HG03442 (cell line): ENCODE measurements around the gene GPRIN2.
"Not testable (repeated sequence)": the region's sequence is repeated elsewhere in the genome, so short reads cannot be mapped to it uniquely, and the experiment has no call there.

ENCODE experiments used
- ATAC-seq: cut with Tn5 transposase; IDR thresholded peaks from one replicate; pipeline ENCODE4 v1.9.1; 2021; ENCODE audit warnings: mild to moderate bottlenecking, moderate library complexity; ENCODE audit not compliant: unreplicated experiment

The GPRIN2 gene

DNA sequence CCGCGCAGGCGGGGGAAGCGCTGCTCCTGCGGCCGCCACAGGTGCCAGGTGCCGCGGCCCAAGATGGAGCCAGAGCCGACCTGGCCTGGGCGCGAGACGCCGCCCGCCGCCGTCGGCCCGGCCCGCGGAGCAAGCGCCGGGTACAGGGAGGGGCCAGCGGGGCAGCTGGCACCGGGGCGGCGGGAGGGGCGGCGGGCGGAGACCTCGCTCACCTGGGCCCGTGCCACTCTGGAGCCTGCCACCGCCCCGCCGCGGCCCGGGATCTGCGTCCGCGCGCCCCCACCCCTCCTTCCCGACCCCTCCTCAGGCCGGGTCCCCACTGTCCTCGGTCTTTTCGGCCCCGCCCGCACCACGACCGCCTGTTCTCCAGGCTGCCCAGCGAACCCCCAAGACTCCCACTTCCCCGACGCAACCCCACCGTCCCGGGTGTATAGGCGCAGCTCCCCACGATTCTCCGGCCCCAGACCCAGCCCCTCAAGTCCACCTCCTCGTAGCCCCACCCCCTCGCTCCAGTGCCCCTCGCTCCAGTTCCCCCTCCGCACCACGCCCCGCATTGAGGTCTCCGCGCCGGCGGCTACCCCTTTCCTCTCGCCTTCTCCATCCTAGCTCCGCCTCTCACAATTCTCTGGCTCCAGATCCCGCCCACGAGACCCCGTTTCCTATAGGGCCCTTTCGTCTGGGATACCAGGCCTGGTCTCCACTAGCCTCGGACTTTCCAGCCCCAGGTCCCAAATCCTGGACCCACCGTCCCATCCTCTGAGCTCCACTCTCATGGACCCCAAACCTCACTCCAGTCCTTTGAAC, at the start of gene GPRIN2:
TSS of gene GPRIN2 (minus strand) at position 144 of the 804 bp plus-strand sequence. CDS start 5,922 bp downstream, outside the sequence.
- no peak for ATAC-seq

DNA sequence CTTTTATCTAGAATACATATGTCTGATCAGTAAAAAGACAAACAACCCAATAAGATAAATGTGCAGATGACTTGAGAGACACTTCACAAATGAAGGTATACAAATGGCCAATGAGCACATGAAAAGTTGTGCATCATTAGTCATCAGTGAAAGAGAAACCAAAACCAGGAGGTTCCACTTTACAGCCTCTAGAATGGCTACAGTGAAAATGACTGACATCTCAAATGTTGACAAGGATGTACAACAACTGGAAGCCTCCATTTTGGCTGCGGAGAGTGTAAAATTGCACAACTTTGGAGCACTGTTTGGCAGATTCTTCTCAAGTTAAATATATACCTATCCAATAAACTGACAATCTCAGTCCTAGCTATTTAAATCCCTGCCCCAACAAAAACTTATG, 44.1 kb upstream of the GPRIN2 start:
- peak; percentile 50 for ATAC-seq

DNA sequence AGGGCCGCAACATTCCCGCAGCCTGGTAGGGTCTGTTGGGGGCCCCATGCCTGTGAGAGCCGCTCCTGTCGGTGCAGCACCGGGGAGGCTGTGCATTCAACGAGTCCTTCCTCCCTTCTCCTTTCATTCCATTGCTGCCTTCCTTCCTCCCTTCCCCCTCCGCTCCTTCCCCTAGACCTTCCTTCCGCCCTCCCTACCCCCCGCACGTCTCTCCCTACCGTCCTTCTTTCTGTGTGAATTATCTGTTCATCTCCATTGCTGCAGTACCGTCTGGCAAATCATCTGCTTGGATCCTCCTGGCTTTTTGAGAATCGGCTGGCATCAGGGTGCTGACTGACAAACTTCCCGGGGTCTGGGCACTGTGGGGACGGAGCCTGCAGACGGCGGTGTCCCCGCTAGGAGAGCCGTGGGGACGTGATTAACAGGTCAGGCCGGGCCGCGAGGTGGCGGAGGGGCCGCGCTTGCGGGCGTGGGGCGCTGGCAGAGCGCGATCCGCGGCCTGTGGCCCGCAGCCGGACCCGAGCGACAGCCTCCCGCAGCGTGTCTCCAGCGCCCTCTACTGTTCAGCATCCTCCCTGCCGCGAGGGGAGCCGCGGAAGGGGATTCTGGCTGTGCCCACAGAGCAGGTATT, 41.3 kb upstream of the GPRIN2 start:
- ATAC-seq, result peak; percentile 87

DNA sequence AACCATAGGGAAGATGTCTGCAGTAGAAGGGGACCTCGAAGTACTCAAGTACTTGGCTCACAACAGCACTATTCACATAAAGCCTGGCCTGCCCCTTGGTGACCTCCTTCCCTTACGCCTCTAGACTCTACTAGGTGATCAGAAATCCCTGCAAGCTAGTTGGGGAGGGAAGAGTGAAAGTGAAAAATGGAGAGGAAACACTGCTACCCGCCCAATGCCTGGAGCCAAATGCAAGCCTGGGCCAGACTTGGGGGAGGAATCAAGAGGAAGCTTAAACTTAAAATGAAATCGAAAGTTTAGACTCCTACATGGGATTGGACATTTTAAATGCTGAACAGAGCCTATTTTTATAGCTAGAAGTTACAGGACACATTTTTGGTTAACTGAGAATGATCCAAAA, 40.1 kb upstream of the GPRIN2 start:
- not testable (repeated sequence) for ATAC-seq

DNA sequence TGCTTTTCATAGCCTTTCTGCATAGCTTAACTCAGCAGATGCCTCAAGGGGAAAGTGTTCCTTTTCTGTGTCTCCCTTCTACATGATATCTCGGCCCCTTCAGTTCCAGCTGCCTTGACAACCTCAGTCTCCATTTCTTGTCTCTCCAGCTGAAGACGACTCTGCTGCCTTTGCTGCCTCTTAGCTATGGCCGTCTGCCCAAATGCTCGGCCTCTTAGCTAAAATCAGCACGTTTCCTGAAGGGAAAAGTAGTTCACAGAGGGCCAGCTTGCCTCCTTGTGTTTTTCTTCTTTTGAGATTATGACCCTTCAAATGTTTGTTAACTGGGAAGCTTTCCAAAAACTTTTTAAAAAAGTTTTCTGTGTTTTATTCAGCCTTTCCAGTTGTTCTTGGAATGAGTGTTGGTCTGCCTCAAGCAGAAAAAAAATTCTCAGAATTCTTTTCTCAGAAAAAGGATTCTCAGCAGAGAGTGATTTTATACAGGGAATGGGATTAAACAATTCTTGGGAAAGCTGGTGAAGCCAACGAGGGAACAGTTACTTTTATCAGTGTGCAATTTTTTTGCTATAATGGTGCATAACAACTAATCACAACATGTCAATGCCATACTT, 38.1 kb upstream of the GPRIN2 start:
- not testable (repeated sequence) for ATAC-seq

DNA sequence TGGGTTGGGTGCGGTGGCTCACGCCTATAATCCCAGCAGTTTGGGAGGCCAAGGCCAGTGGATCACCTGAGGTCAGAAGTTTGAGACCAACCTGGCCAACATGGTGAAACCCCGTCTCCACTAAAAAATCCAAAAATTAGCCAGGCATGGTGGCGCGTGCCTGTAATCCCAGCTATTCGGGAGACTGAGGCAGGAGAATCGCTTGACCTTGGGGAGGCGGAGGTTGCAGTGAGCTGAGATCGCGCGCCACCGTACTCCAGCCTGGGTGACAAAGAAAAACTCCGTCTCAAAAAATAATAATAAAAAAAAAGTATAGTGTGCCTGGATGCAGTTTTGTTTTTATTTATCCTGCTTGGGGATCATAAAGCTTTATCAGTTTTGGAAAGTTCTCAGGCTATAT, 36.8 kb upstream of the GPRIN2 start:
- not testable (repeated sequence) for ATAC-seq

DNA sequence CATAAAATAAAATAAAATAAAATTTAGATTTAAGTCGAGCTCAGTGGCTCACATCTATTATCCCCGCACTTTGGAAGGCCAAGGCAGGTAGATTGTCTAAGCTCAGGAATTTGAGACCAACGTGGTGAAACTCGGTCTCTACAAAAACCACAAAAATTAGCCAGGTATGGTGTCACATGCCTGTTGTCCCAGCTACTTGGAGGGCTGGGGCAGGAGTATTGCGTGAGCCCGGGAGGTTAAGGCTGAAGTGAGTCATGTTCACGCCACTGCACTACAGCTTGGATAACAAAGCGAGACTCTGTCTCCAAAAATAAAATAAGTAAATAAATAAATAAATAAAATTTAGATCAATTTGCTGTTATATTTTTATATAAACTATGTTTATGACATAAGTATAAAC, 34.6 kb upstream of the GPRIN2 start:
- ATAC-seq, result not testable (repeated sequence)

DNA sequence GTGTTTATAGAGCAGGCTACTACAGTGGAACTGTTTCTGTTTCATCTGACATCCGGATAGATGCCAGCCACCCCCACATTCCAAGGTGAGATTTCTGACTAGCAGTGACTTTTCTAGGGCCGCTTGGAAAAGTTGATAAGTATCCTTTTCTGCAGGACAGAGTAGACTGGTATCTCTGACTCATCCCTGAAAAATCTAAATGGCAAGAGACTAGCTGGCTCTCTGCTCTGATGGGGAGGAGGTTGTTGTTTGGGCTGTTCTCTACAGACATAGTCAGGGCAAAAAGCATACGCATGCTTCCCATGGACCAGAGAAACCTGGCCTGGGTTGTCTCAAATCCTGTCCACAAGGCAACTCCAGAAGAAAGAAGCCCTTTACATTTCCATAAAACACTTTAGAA, 33.1 kb upstream of the GPRIN2 start:
- not testable (repeated sequence) for ATAC-seq

DNA sequence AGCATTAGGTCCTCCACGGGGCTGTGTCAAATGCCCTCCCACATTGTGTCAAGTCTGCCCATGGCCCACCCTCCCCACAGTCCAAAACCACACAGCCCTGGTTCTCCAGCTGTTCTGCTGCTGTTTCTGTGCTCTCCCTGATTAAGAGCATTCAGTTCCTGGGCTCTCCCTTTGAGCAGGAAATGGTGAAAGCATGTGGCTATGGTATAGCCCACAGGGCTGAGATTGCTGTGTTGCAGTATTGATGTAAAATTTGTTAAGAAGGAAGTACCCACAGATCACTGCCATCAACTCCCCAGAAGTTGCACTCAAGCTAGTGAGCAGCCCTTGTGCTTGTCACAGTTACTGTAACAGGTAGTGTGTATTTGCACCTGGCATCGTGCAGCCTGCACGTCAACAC, 31.8 kb upstream of the GPRIN2 start:
- ATAC-seq, result not testable (repeated sequence)

DNA sequence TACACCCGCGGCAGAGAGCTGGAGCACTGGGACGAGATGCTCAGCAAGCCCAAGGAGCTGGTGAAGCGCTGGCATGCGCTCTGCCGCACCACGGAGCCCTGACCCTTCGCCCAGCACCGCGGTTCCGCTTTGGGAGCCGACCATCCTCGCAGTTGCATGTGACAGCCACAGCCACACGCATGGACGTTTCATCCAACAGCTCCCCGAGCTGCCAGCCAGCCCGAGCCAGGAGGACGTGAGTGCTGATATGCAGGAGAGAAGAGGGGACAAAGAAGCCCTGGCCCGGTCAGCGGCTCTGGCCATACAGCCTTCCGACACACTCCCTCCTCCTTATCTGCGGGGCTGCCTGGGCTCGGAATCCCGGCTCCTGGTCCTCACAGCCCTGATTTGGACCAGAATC, 31.1 kb upstream of the GPRIN2 start:
- not testable (repeated sequence) for ATAC-seq

DNA sequence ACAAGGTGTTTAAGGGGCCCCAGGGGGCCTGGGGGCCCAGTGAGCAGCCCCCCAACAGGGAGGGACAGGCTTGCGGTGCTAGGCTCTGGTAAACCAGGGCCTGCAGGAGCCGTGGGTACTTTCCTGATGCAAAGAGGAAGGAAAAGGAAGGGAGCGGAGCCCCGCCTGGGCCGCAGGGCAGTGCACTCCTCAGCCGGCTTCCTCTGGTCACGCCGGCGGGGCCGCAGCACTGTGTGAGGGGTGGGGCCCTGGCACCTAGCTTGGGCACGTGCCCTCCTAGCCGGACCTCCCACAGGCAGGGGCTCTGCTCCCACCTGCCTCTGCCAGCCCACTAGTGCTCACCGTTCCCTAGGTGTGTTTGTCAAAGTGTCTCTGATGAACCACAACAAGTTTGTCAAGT, 28.8 kb upstream of the GPRIN2 start:
- not testable (repeated sequence) for ATAC-seq

DNA sequence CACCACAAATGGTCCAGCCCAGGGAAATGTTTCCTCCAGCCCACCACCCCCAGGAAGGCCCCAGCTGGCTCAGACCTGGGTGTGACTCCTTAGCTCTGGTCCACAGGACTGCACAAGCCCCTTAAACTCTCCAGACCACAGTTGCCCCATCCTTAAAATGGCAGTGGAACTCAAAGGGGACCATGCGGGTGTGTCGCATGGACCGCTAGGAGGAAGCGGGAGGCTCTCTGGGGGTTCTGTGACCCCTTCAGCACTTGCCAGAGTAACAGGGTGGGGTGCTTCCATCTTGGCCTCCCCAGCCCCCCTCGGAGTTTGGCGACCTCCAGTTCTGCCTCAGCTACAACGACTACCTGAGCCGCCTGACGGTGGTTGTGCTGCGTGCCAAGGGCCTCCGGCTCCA, 27.7 kb upstream of the GPRIN2 start:
- ATAC-seq, result not testable (repeated sequence)

DNA sequence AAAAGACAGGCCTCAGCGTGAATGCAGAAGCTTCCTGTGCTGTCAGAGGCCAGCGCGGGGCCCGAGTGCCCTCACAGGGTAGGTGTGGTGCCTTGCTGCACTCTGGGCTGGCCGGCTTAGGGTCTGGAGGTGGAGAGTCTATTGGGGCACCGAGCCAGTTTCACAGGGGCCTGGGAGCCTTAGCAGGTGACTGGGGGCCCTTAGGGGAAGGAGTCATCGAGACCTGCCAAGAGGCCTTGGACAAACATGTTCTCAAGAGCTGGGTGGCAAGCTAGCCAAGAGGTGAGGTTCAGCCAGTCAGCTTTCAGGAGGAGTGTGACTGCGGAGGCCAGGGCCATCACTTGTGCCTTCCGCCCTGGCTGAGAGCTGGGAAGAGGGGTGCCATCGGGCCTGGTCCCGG, 26.1 kb upstream of the GPRIN2 start:
- not testable (repeated sequence) for ATAC-seq

DNA sequence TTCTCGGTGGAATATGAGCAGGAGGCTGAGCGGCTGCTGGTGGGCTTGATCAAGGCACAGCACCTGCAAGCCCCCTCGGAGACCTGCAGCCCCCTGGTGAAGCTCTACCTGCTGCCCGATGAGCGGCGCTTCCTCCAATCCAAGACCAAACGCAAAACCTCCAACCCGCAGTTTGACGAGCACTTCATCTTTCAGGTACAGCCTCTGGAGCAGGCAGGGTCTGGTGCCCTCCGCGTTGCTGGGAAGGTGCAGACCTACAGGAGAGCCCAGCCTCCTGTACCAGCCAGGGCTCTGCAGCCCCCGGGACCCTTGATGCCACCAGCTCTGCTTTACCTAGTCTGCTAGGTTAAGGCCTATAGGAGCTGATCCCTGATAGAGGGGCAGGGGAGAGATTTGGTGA, 25.5 kb upstream of the GPRIN2 start:
- not testable (repeated sequence) for ATAC-seq

DNA sequence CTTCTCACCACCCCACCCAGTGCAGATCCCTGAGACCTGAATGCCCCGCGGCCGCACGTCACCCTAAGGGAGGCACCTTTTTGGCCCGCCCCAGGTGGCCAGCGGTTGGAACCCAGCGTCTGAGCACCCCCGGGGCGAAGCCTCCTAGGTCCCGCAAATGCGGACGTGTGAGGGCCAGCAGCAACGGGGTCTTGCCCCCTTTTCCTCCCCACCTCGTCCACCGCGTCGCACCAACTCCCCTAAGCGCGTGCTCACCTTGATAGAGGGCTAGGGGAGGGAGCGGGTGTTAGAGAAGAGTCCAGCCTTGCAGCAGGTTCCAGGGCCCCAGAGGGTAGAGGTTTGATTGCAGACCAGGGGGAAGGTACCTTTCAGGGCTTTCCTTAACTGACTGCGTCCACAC, 22.9 kb upstream of the GPRIN2 start:
- ATAC-seq, result not testable (repeated sequence)

DNA sequence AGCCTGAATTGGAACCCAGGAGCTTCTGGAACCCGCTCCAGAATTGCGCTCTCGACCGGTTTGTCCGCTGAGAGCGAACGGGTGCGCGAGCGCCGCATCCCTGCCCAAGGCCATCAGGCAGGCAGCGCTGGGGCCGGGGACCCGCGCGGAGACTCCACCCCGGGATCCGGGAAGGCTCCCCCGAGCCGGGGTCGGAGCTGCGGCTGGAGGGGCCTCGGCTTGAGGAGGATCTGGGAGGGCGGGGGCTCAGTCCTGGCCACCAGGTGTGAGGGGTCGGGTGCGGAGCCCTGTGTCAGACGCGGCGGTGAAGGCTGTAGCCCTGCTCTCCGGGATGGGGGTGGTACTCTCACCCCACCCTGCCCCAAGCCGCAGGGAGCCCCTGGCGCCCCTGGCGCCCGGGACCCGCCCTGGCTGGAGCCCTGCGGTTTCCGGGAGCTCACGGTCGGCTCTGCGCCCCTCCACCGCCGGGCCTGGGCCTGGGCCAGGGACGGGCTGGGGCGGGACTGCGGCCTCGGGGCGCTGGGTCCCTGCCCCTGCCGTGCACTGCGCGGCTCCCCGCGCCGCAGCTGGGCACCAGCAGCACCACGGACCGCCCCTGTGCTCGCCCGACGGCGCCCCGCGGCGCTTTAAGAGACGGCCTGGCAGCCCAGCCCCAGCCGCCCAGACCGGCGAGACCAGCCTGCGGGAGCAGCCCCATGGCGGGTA, 22.2 kb upstream of the GPRIN2 start, which contains the start of gene SYT15:
TSS of gene SYT15 (plus strand) at position 655 of the 705 bp plus-strand sequence. CDS start at position 696, 41 bp downstream.
- ATAC-seq, result not testable (repeated sequence)

DNA sequence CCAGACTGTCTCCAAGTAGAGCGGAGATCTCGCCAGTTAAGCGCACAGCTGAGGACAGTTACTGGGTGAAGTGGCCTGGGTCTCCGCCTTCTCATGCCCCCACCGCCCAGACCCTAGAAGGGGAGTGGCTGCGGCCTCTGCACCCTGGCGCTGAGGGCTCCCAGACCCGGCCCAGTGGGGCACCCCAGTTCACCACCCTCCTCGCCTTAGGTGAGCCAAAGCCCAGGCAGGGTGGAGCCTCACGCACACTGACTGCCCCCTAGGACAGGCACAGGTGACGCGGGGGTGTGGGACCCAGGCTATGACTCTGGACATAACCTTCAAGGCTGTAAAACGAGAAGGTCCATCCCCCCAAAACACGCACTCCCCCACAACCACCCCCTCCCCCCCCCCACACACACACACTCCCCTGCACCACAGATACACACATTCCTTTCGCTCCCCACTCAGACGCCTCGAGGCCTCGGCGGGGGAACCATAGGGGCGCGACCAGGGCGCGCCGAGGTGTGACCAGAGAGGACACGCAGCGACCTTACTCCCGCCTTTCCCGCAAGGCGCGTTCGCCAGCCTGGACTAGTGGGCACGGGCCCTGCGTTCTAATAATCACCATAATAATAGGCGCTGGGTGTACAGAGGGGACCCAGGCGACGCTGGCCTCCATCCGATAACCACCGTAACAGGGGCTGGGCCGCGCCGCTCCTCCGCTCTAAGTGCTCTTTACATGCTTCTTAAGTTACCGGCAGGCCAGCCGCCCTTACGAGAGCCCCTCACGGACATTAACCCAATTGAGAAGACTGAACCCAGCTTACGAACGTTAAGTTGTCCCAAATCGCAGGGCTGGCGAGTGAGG, 21.4 kb upstream of the GPRIN2 start:
- ATAC-seq, result not testable (repeated sequence)

DNA sequence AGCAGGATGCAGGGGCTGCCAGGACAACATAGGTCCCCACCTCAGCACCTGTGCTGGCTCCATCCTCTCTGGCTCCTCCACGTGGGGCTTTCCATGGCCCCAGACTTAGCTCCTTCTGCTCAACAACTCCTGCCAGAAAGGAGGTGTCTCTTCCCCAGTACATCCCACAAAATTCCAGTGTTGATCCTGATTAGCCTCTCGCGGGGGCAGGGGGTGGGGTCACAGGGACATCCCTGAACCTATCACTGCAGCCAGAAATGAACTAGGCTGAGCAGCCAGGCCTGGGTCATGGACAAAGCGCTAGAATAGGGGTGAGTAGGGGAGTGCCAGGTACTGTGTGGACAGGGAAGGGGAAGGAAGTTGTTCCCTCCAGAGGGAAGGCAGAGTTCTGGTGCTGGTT, 17.4 kb upstream of the GPRIN2 start:
- ATAC-seq, result not testable (repeated sequence)

DNA sequence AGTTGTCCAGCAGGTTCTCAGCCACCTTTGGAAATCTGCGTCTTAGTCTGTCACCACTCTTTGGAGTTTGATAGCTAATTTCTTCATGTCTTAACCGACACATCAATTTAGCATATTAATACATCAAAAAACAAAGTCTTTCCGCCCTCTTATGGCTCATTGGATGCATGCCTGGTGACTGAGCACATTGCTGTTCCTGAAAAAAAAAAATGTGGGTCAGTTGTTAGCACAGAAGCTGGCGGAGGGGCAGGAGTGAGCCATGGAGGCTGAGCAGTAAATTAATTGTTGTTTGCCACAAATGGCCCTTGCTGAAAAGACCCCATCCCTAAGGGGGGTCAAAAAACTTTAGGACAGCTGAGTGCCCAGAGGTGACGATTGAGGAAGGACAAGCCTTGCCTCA, 16.9 kb upstream of the GPRIN2 start:
- ATAC-seq, result not testable (repeated sequence)

DNA sequence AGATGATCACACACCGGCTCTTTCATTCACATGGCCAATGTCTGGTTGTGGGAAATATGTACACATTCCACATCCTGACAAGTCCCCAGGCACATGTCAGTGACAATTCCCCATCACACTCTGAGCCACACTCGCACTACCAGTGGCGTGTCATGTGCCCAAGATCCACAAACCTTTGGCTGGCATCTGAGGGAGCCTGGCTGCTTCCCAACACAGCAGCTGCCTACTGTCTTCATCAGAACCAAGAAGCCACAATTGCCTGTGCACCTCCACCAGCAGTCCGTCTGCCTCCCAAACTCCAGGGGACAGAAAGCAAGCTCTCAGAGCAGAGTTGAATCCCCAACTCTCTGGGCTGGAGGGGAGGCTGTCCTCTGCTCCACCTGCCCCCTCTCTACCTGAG, 16.3 kb upstream of the GPRIN2 start:
- not testable (repeated sequence) for ATAC-seq
